CD4-positive, alpha-beta memory T cell (primary cell): ENCODE data around the gene FOXG1. TPM values are rescaled to one million over a fixed set of nuclear protein-coding genes. Genes with fewer than 3 reads are reported as not detected.

ENCODE experiments used
- CTCF ChIA-PET: fragments of 350-600 bp; sonication (Branson Sonifier 250); formaldehyde crosslinking; loops from one replicate; lab custom pipeline; 2021; ENCODE audit warnings: inconsistent platforms; ENCODE audit not compliant: partially characterized antibody; lab: Charles Lee
- POLR2A ChIA-PET: fragments of 350-600 bp; sonication (Branson Sonifier 250); formaldehyde crosslinking; loops from one replicate; lab custom pipeline; 2021; ENCODE audit not compliant: partially characterized antibody; lab: Charles Lee
- DNase-seq, 5 donors: peaks; one replicate each; pipeline versions ENCODE4 v3.0.0 to v3.0.0-alpha.2; 2020 to 2022; ENCODE audit warnings: mixed read lengths in 1 of 5
- H3K27ac ChIP-seq: one replicate; pipeline ENCODE4 v1.7.0; 2013; ENCODE audit warnings: low read depth, low read length
- H3K27me3 ChIP-seq: 2 replicates; pipeline ENCODE4 v1.7.0; 2013; ENCODE audit warnings: mild to moderate bottlenecking, low read length, moderate library complexity; ENCODE audit not compliant: insufficient read depth
- H3K36me3 ChIP-seq: 2 replicates; pipeline ENCODE4 v1.7.0; 2013; ENCODE audit warnings: mild to moderate bottlenecking, low read length, moderate library complexity; ENCODE audit not compliant: insufficient read depth
- H3K4me1 ChIP-seq: 2 replicates; pipeline ENCODE4 v1.7.0; 2013; ENCODE audit warnings: mild to moderate bottlenecking, low read length, moderate library complexity; ENCODE audit not compliant: insufficient read depth
- H3K4me3 ChIP-seq, 2 donors: one replicate each; pipeline ENCODE4 v1.7.0; 2013; ENCODE audit warnings: low read length in 2 of 2, mild to moderate bottlenecking in 1 of 2
- H3K9me3 ChIP-seq, 2 donors: one replicate each; pipeline ENCODE4 v1.7.0; 2013; ENCODE audit warnings: low read length in 2 of 2, control low read depth in 1 of 2; ENCODE audit not compliant: control insufficient read depth in 1 of 2
- H3K27ac Mint-ChIP-seq, 7 donors: one replicate each; pipeline ENCODE4 v1.8.0; 2020 to 2021; ENCODE audit warnings: mixed read lengths in 7 of 7, mild to moderate bottlenecking in 6 of 7, inconsistent platforms in 3 of 7, moderate library complexity in 3 of 7
- H3K27me3 Mint-ChIP-seq, 2 donors: one replicate each; pipeline ENCODE4 v1.8.0; 2020 to 2021; ENCODE audit warnings: mixed read lengths in 2 of 2
- H3K36me3 Mint-ChIP-seq, 2 donors: one replicate each; pipeline ENCODE4 v1.8.0; 2020 to 2021; ENCODE audit warnings: mixed read lengths in 2 of 2, inconsistent platforms in 1 of 2, mild to moderate bottlenecking in 1 of 2
- H3K4me1 Mint-ChIP-seq, 4 donors: one replicate each; pipeline ENCODE4 v1.8.0; 2020 to 2021; ENCODE audit warnings: mixed read lengths in 4 of 4, mild to moderate bottlenecking in 1 of 4
- H3K4me3 Mint-ChIP-seq, 8 donors: one replicate each; pipeline ENCODE4 v1.8.0; 2020 to 2021; ENCODE audit warnings: mixed read lengths in 8 of 8, mild to moderate bottlenecking in 7 of 8, moderate library complexity in 6 of 8, inconsistent platforms in 3 of 8
- H3K9me3 Mint-ChIP-seq, 8 donors: one replicate each; pipeline ENCODE4 v1.8.0; 2020 to 2021; ENCODE audit warnings: mixed read lengths in 8 of 8, mild to moderate bottlenecking in 5 of 8, inconsistent platforms in 3 of 8, moderate library complexity in 1 of 8
- intact Hi-C: fragments of 100-400 bp; cut with micrococcal nuclease; formaldehyde crosslinking; loops from one replicate; pipeline ENCODE4 v1.15.1; 2023
- polyA plus RNA-seq, 2 donors: library from polyadenylated mRNA; unstranded; fragments of 300-500 nt; fragmentation: Illumina TruSeq; gene quantifications; one replicate each; pipeline ENCODE4 v1.2.3, GENCODE V29; 2021
- total RNA-seq, 2 experiments: library from RNA; stranded (reverse); gene quantifications; one replicate each; pipeline ENCODE4 v1.2.3, GENCODE V29; 2021

The FOXG1 gene
- total and polyA plus RNA-seq, 4 experiments from 2014 or later, result not detected

GRCh38 chr14:28778138-28779117 is 11.8 kb downstream of the FOXG1 start:
- ChIA-PET CTCF (no interaction called here), POLR2A (no interaction called here)
- Histone ChIP-seq H3K9me3 (no peaks in the 10 kb centered on the region), H3K4me3 (no peak overlapping the region), H3K27ac (no peak overlapping the region), H3K4me1 (no peaks in the 10 kb centered on the region), H3K36me3 (no peaks in the 10 kb centered on the region), H3K27me3 (no peaks in the 10 kb centered on the region)
- H3K4me1 Mint-ChIP-seq, result no peaks in the 10 kb centered on the region
- peaks cover 0 to 6% of the 10 kb centered on the region in 2 donors for H3K36me3 Mint-ChIP-seq
- intact Hi-C loops, result no loop called here
- peaks cover 0 to 53% (median 29%) of the 10 kb centered on the region in 8 donors for H3K9me3 Mint-ChIP-seq
- DNase-seq, result no peak
- no peak overlapping the region for H3K27ac Mint-ChIP-seq
- peaks cover 13 to 18% of the 10 kb centered on the region in 2 donors for H3K27me3 Mint-ChIP-seq
- no peak overlapping the region for H3K4me3 Mint-ChIP-seq

- Histone ChIP-seq H3K4me3 (no peak overlapping the region), H3K36me3 (no peaks in the 10 kb centered on the region), H3K9me3 (no peaks in the 10 kb centered on the region), H3K27me3 (no peaks in the 10 kb centered on the region), H3K4me1 (no peaks in the 10 kb centered on the region), H3K27ac (no peak overlapping the region)
- intact Hi-C loops, result no loop called here
- no peak for DNase-seq
- peaks cover 14 to 21% of the 10 kb centered on the region in 2 donors for H3K27me3 Mint-ChIP-seq
- POLR2A ChIA-PET, result no interaction called here
- no peak overlapping the region for H3K27ac Mint-ChIP-seq
- CTCF ChIA-PET, result no interaction called here
- H3K36me3 Mint-ChIP-seq, result peaks cover 0 to 12% of the 10 kb centered on the region in 2 donors
- peaks cover 0 to 3% (median 0%) of the 10 kb centered on the region in 4 donors for H3K4me1 Mint-ChIP-seq
- H3K9me3 Mint-ChIP-seq, result peaks cover 0 to 54% (median 31%) of the 10 kb centered on the region in 8 donors
- no peak overlapping the region for H3K4me3 Mint-ChIP-seq
Observed at GRCh38 chr14:28779456-28779855, 12.9 kb downstream of the FOXG1 start.

GRCh38 chr14:28780843-28781820 is 14.5 kb downstream of the FOXG1 start:
- H3K4me3 Mint-ChIP-seq, result no peak overlapping the region
- H3K27me3 Mint-ChIP-seq, result peaks cover 13 to 18% of the 10 kb centered on the region in 2 donors
- ChIA-PET POLR2A (no interaction called here), CTCF (no interaction called here)
- Histone ChIP-seq H3K27me3 (no peaks in the 10 kb centered on the region), H3K36me3 (no peaks in the 10 kb centered on the region), H3K9me3 (no peaks in the 10 kb centered on the region), H3K4me1 (no peaks in the 10 kb centered on the region), H3K4me3 (no peak overlapping the region), H3K27ac (no peak overlapping the region)
- H3K27ac Mint-ChIP-seq, result no peak overlapping the region
- peaks cover 0 to 11% of the 10 kb centered on the region in 2 donors for H3K36me3 Mint-ChIP-seq
- intact Hi-C loops, result no loop called here
- peaks cover 0 to 51% (median 30%) of the 10 kb centered on the region in 8 donors for H3K9me3 Mint-ChIP-seq
- H3K4me1 Mint-ChIP-seq, result peaks cover 0 to 17% (median 1%) of the 10 kb centered on the region in 4 donors
- DNase-seq, result no peak

- CTCF ChIA-PET, result no interaction called here
- Histone ChIP-seq H3K4me1 (no peaks in the 10 kb centered on the region), H3K9me3 (no peaks in the 10 kb centered on the region), H3K27ac (no peak overlapping the region), H3K27me3 (no peaks in the 10 kb centered on the region), H3K4me3 (no peak overlapping the region), H3K36me3 (no peaks in the 10 kb centered on the region)
- Mint-ChIP-seq H3K36me3 (peaks cover 0 to 11% of the 10 kb centered on the region in 2 donors), H3K4me1 (peaks cover 0 to 17% (median 1%) of the 10 kb centered on the region in 4 donors), H3K27me3 (peaks cover 13 to 16% of the 10 kb centered on the region in 2 donors), H3K9me3 (peaks cover 0 to 56% (median 34%) of the 10 kb centered on the region in 8 donors), H3K4me3 (no peak overlapping the region), H3K27ac (no peak overlapping the region)
- no peak for DNase-seq
- intact Hi-C loops, result no loop called here
- POLR2A ChIA-PET, result no interaction called here
Observed at GRCh38 chr14:28782301-28782700, 15.7 kb downstream of the FOXG1 start.

GRCh38 chr14:28783664-28784063 is 17.1 kb downstream of the FOXG1 start:
- no peak overlapping the region for H3K27ac Mint-ChIP-seq
- H3K9me3 Mint-ChIP-seq, result peaks cover 0 to 56% (median 27%) of the 10 kb centered on the region in 8 donors
- Histone ChIP-seq H3K4me1 (no peaks in the 10 kb centered on the region), H3K27me3 (no peaks in the 10 kb centered on the region), H3K9me3 (no peaks in the 10 kb centered on the region), H3K27ac (no peak overlapping the region), H3K4me3 (no peak overlapping the region), H3K36me3 (no peaks in the 10 kb centered on the region)
- H3K36me3 Mint-ChIP-seq, result peaks cover 0 to 11% of the 10 kb centered on the region in 2 donors
- ChIA-PET POLR2A (no interaction called here), CTCF (no interaction called here)
- H3K27me3 Mint-ChIP-seq, result peaks cover 13 to 16% of the 10 kb centered on the region in 2 donors
- no peak for DNase-seq
- H3K4me1 Mint-ChIP-seq, result peaks cover 0 to 17% (median 1%) of the 10 kb centered on the region in 4 donors
- peak overlapping the region in 1 of 8 donors; percentile 5 for H3K4me3 Mint-ChIP-seq
- intact Hi-C loops, result no loop called here

GRCh38 chr14:28784096-28785048 is 17.8 kb downstream of the FOXG1 start:
- Mint-ChIP-seq H3K27me3 (peaks cover 13 to 16% of the 10 kb centered on the region in 2 donors), H3K4me3 (peak overlapping the region in 2 of 8 donors; percentile 15 to 19)

More at GRCh38 chr14:28784096-28785048, 17.8 kb downstream of the FOXG1 start:
- Histone ChIP-seq H3K4me1 (no peaks in the 10 kb centered on the region), H3K36me3 (no peaks in the 10 kb centered on the region), H3K27ac (no peak overlapping the region), H3K9me3 (no peaks in the 10 kb centered on the region), H3K27me3 (no peaks in the 10 kb centered on the region), H3K4me3 (no peak overlapping the region)
- no peak overlapping the region for H3K27ac Mint-ChIP-seq
- peaks cover 0 to 11% of the 10 kb centered on the region in 2 donors for H3K36me3 Mint-ChIP-seq
- intact Hi-C loops, result no loop called here
- peaks cover 0 to 57% (median 29%) of the 10 kb centered on the region in 8 donors for H3K9me3 Mint-ChIP-seq
- ChIA-PET POLR2A (no interaction called here), CTCF (no interaction called here)
- H3K4me1 Mint-ChIP-seq, result peaks cover 0 to 17% (median 1%) of the 10 kb centered on the region in 4 donors
- no peak for DNase-seq
